Immature natural killer cell (primary cell): ENCODE results near the gene PTHLH. TPM values are rescaled to one million over a fixed set of nuclear protein-coding genes. Genes with fewer than 3 reads are reported as not detected.

ENCODE experiments used
- DNase-seq, 3 donors: peaks; one replicate each; pipeline ENCODE4 v3.0.0; 2022; ENCODE audit warnings: mixed read lengths in 1 of 3
- H3K27ac Mint-ChIP-seq, 6 donors: one replicate each; pipeline ENCODE4 v1.8.0; 2020; ENCODE audit warnings: mixed read lengths in 6 of 6, mild to moderate bottlenecking in 5 of 6, inconsistent platforms in 4 of 6, moderate library complexity in 3 of 6
- H3K27me3 Mint-ChIP-seq, 3 donors: one replicate each; pipeline ENCODE4 v1.8.0; 2020 to 2021; ENCODE audit warnings: low read depth in 3 of 3, mild to moderate bottlenecking in 3 of 3, mixed read lengths in 3 of 3, moderate library complexity in 3 of 3, inconsistent platforms in 1 of 3
- H3K36me3 Mint-ChIP-seq, 3 donors: one replicate each; pipeline ENCODE4 v1.8.0; 2020; ENCODE audit warnings: mixed read lengths in 3 of 3, inconsistent platforms in 2 of 3, mild to moderate bottlenecking in 2 of 3
- H3K4me1 Mint-ChIP-seq, 2 donors: one replicate each; pipeline ENCODE4 v1.8.0; 2020; ENCODE audit warnings: inconsistent platforms in 2 of 2, mild to moderate bottlenecking in 2 of 2, mixed read lengths in 2 of 2, moderate library complexity in 1 of 2
- H3K4me3 Mint-ChIP-seq, 5 donors: one replicate each; pipeline ENCODE4 v1.8.0; 2020; ENCODE audit warnings: mild to moderate bottlenecking in 5 of 5, mixed read lengths in 5 of 5, inconsistent platforms in 3 of 5, moderate library complexity in 3 of 5
- H3K9me3 Mint-ChIP-seq, 6 donors: one replicate each; pipeline ENCODE4 v1.8.0; 2020; ENCODE audit warnings: mild to moderate bottlenecking in 6 of 6, mixed read lengths in 6 of 6, inconsistent platforms in 4 of 6, moderate library complexity in 3 of 6
- polyA plus RNA-seq, 3 donors: library from polyadenylated mRNA; unstranded; fragments of 300-500 nt; fragmentation: Illumina TruSeq; gene quantifications; one replicate each; pipeline ENCODE4 v1.2.3, GENCODE V29; 2021

Gene PTHLH
- polyA plus RNA-seq, 3 donors from 2014 or later = not detected

DNA sequence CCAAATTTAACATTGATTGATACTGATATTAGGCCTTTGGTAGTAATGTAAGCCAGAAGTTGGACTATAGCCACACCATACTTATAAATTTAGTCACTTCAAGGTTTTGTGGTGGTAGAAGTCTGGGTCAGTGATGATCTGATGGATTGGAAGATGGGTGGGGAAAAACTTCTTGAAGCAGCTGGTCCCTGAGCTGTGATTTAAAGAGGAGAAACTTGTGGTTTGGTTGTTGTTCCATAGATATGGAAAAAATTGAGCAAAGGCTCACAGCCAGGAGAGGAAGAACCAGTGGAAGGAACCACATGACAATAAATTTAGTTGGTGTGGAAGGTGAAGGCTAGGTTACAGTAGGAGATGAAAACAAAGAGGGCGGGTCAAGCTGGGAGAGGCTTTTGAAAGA lies 26.1 kb downstream of the PTHLH start:
- H3K27ac Mint-ChIP-seq = no peak overlapping the region
- no peak overlapping the region for H3K4me3 Mint-ChIP-seq
- no peaks in the 10 kb centered on the region for H3K4me1 Mint-ChIP-seq
- H3K9me3 Mint-ChIP-seq = peaks cover 0 to 3% (median 0%) of the 10 kb centered on the region in 6 donors
- DNase-seq = no peak
- no peaks in the 10 kb centered on the region for H3K36me3 Mint-ChIP-seq
- peaks cover 2 to 5% (median 3%) of the 10 kb centered on the region in 3 donors for H3K27me3 Mint-ChIP-seq

DNA sequence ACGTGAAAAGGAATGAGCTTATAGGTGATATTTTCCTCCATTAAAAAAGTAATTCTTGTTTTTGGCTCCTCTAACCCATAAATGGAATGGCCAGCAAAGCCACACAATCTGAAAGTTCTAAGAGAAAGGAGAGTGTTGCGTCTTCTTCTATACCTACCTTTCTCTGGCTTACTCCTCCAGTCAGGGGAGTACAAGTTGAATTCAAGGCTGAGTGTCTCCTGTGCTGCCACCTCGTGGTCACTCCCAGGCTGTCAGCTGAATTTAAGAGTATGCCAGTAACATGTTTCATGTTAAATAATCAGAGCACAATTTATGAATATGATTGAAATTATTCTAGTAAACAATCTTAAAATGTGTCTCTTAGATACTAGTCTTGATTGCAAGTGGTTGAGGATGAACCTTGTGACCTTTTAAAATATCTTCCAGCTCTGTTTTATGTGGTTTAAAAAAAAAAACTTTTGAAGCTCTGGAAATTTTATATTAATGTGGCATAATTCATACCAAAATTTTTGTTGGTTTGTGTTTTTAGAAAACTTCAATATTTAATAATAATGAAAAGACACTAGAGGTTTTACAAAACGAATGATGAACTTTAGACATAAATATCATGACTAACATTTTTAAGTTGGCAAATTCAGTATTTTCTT lies 31.7 kb downstream of the PTHLH start:
- Mint-ChIP-seq H3K4me3 (no peak overlapping the region), H3K9me3 (peaks cover 0 to 2% (median 0%) of the 10 kb centered on the region in 6 donors), H3K27ac (no peak overlapping the region), H3K4me1 (no peaks in the 10 kb centered on the region), H3K36me3 (no peaks in the 10 kb centered on the region), H3K27me3 (peaks cover 2 to 6% (median 3%) of the 10 kb centered on the region in 3 donors)
- DNase-seq = peak in 2 of 3 donors; percentile 2 to 19

DNA sequence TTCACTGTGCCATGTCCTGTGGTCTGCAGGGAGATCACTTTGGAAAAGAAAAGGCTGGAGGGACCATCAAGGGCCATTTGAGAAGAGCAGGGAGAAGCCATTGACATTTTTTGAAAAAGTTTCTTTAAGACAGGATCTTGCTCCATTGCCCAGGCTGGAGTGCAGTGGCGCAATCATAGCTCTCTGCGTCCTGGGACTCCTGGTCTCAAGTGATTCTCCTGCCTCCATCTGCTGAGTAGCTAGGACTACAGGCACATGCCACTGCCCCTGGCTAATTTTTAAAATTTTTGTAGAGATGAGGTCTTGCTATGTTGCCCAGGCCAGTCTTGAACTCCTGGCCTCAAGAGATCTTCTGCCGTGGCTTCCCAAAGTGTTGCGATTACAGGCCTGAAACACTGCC lies 32.3 kb downstream of the PTHLH start:
- no peak overlapping the region for H3K27ac Mint-ChIP-seq

DNA sequence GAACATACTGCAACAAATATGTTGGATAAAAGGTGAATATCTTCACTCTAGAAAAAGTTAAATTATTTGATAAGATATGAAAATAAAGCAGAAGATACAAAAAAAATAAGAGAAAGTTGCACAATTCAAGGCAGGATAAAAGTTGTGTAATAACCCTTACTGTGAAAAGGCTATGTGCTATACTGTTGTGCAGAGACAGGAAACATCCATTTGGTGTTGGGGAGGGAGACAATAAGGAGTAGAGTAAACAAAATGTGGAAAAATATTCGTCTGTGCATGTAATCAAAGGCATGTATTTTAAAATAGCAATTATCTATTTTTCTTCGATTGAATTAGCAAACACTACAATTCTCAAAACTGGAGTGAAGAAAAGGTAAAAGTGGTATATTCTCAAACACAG lies 34.8 kb downstream of the PTHLH start:
- no peaks in the 10 kb centered on the region for H3K4me1 Mint-ChIP-seq

More for the DNA sequence above, 32.3 kb downstream of the PTHLH start:
- Mint-ChIP-seq H3K36me3 (no peaks in the 10 kb centered on the region), H3K4me3 (no peak overlapping the region), H3K9me3 (peaks cover 0 to 2% (median 0%) of the 10 kb centered on the region in 6 donors), H3K27me3 (peaks cover 2 to 6% (median 3%) of the 10 kb centered on the region in 3 donors), H3K4me1 (no peaks in the 10 kb centered on the region)
- DNase-seq = no peak

DNA sequence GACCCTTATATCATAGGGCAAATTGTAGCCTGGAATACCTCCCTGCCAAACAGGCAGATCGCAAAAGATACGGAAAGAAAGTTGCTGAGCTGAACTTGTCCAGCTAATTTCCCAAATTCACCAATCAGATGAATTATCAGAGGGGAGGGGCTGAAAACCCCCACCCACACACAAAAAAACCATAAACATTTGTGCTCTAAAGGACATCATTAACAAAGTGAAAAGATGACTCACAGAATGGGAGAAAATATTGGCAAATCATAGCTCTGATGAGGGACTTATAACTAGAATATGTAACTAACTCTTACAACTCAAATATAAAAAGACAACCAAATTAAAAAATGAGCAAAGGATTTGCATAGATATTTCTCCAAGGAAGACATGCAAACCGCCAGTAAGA lies 36.3 kb downstream of the PTHLH start:
- Mint-ChIP-seq H3K36me3 (no peaks in the 10 kb centered on the region), H3K27me3 (peaks cover 0 to 4% (median 3%) of the 10 kb centered on the region in 3 donors), H3K9me3 (peaks cover 0 to 2% (median 0%) of the 10 kb centered on the region in 6 donors), H3K4me3 (no peak overlapping the region), H3K4me1 (no peaks in the 10 kb centered on the region), H3K27ac (no peak overlapping the region)
- DNase-seq = no peak

More for the DNA sequence above, 34.8 kb downstream of the PTHLH start:
- peaks cover 0 to 6% (median 3%) of the 10 kb centered on the region in 3 donors for H3K27me3 Mint-ChIP-seq
- H3K4me3 Mint-ChIP-seq = no peak overlapping the region
- H3K36me3 Mint-ChIP-seq = no peaks in the 10 kb centered on the region
- DNase-seq = no peak
- peaks cover 0 to 1% (median 0%) of the 10 kb centered on the region in 6 donors for H3K9me3 Mint-ChIP-seq
- no peak overlapping the region for H3K27ac Mint-ChIP-seq

DNA sequence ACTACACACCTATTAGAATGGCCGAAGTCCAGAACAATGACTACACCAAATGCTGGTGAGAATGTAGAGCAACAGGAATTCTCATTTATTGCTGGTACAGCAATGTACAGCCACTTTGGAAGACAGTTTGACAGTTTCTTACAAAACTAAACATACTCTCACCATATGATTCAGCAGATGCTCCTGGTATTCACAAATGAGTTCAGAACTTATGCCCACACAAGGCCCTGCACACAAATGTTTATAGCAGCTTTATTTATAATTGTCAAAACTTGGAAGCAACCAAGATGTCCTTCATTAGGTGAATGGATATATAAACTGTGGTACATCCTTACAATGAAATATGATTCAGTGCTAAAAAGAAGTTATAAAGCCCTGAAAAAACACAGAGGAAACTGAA lies 38.3 kb downstream of the PTHLH start:
- DNase-seq = no peak
- H3K9me3 Mint-ChIP-seq = peaks cover 0 to 2% (median 0%) of the 10 kb centered on the region in 6 donors
- no peak overlapping the region for H3K27ac Mint-ChIP-seq
- H3K4me1 Mint-ChIP-seq = no peaks in the 10 kb centered on the region
- H3K4me3 Mint-ChIP-seq = no peak overlapping the region
- H3K36me3 Mint-ChIP-seq = no peaks in the 10 kb centered on the region
- H3K27me3 Mint-ChIP-seq = peaks cover 0 to 7% (median 1%) of the 10 kb centered on the region in 3 donors

DNA sequence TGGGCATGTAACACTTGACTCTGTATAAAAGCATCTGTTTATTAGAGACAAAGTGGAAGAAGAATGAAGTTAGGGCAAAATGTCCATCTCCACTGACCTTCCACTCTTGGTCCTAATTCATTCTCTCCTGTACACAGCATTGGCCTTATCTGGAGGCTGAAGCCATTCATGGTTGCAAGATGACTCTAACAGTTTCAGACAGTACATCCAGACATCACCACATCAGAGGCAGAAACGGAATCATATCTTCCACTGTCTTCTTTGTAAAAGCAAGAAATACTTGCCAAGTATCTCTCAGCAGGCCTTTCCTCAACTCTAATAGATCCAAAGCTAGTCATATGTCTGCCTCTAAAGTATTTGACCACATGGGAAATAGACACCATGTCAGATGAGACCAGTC lies 41.1 kb downstream of the PTHLH start:
- H3K27ac Mint-ChIP-seq = no peak overlapping the region
- no peaks in the 10 kb centered on the region for H3K36me3 Mint-ChIP-seq
- H3K27me3 Mint-ChIP-seq = peaks cover 0 to 7% (median 0%) of the 10 kb centered on the region in 3 donors
- no peak overlapping the region for H3K4me3 Mint-ChIP-seq
- DNase-seq = no peak
- H3K4me1 Mint-ChIP-seq = no peaks in the 10 kb centered on the region
- peaks cover 0 to 6% (median 1%) of the 10 kb centered on the region in 6 donors for H3K9me3 Mint-ChIP-seq

DNA sequence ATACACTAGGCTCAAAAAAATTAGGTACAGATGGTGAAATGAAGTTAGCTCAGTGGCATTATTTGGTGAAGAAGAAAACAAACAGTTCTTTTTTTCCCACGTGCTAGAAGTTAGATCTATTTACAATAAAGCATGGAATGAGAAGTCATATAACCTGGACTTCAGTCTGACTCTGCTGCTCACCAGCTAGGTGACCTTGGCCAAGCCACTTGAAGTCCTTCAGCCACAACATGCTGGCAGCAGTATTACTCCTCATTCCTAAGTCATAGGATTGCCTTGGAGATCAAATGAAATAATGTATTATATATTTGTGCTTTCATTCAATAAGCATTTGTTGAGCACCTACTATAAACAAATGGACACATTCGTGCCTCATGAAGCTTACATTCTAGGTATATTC lies 45.2 kb downstream of the PTHLH start:
- Mint-ChIP-seq H3K9me3 (peaks cover 0 to 6% (median 0%) of the 10 kb centered on the region in 6 donors), H3K36me3 (no peaks in the 10 kb centered on the region), H3K27me3 (peaks cover 0 to 4% (median 2%) of the 10 kb centered on the region in 3 donors), H3K4me1 (no peaks in the 10 kb centered on the region), H3K27ac (no peak overlapping the region), H3K4me3 (no peak overlapping the region)
- no peak for DNase-seq

DNA sequence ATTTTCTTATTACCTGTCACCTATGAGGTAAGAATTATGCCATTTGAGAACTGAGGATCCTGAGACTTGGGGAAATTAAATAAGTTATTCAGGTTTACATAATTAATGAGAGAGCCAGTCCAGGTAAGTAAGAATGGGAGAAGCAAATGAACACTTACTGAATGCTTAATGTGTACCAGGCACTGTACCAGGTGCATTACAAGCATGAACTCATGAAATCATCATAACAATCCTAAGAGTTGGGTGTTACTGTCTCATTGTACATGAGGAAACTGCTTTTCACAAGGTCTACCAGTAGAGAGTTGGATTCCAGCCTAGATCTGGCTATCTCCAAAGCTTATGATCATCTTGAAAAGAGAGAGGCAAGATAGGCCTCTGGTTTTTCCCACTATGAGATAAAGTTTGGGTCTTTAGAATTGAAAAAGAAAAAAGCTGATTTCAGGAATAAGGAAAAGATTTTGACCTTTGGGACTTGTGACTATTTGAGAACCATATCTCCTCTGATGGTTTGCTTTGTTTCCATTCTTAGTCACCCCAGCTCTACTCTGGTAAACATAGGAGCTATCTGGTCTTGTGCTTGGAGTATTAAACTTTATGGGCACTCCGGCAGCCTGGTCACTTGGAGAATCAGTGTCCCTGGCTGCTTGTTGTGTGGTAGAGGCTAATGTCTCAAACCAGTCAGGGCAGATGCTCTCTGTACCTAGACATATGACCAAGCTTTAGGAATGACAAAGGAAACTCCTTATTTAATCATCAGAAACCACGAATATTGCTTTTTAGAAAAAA lies 48.0 kb downstream of the PTHLH start:
- H3K4me1 Mint-ChIP-seq = no peaks in the 10 kb centered on the region
- no peak for DNase-seq
- H3K9me3 Mint-ChIP-seq = peaks cover 0 to 6% (median 0%) of the 10 kb centered on the region in 6 donors
- no peak overlapping the region for H3K4me3 Mint-ChIP-seq
- H3K36me3 Mint-ChIP-seq = no peaks in the 10 kb centered on the region
- H3K27ac Mint-ChIP-seq = no peak overlapping the region
- peaks cover 0 to 3% (median 0%) of the 10 kb centered on the region in 3 donors for H3K27me3 Mint-ChIP-seq

DNA sequence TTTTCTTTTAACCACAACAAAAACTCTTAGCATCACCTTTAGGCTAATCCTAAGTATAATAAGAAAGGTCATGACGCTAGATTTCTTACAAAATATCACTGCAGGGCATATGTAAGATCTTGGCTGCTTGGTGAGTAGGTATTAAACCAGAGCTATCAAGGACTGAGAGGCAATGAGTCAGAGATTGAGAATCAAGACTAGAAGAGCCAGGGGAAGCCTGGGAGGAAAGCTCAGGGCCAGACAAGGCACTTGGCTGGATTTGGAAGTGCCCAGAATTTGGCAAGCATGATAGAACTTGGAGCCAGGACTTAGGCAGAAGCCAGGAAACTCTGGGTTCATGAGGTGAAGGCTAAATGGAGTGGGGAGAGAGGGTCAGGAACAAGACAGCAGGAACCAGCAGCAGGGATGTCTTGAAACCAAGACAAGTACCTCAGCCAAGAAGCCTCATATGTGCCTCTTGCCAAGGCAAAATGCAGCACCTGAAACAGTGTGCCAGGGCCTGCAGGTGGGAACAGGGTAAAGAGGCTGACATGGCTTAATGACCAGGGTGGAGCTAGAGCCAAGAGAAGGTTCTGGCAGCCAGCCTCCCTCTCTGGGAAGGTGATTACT lies 49.9 kb downstream of the PTHLH start:
- peaks cover 0 to 3% (median 0%) of the 10 kb centered on the region in 3 donors for H3K27me3 Mint-ChIP-seq
- no peak overlapping the region for H3K27ac Mint-ChIP-seq
- H3K4me3 Mint-ChIP-seq = no peak overlapping the region
- no peaks in the 10 kb centered on the region for H3K36me3 Mint-ChIP-seq
- no peak for DNase-seq
- peaks cover 0 to 6% (median 0%) of the 10 kb centered on the region in 6 donors for H3K9me3 Mint-ChIP-seq
- H3K4me1 Mint-ChIP-seq = no peaks in the 10 kb centered on the region

DNA sequence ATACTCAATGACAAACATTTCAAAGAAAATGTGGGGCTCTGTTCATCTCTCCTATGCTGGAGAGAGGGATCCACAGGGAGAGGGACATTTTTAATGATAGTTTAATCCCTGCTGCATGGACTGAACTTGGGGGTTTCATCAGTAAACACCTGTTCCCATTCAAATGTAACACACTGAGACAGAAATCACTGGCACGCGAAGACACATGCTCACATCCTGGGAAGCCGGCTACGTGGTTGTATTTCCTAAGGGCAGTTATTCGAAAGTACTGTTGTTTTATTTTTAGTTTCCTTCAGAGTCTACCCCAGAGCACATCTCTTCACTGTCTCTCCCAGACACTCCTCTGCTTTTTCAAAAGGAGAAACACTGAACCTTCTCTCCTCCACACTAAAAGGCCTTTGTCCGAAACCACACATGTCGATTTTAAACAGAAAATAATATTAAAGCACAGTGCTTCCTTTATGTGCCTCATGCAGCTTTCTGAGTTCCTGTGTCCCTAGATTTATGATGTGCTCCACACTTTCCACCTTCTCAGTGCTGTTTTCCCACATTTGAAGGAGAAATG lies 52.8 kb downstream of the PTHLH start:
- peaks cover 0 to 3% (median 0%) of the 10 kb centered on the region in 3 donors for H3K27me3 Mint-ChIP-seq
- H3K4me3 Mint-ChIP-seq = no peak overlapping the region
- no peaks in the 10 kb centered on the region for H3K36me3 Mint-ChIP-seq
- no peak for DNase-seq
- no peaks in the 10 kb centered on the region for H3K4me1 Mint-ChIP-seq
- H3K27ac Mint-ChIP-seq = no peak overlapping the region
- H3K9me3 Mint-ChIP-seq = peaks cover 0 to 7% (median 0%) of the 10 kb centered on the region in 6 donors

DNA sequence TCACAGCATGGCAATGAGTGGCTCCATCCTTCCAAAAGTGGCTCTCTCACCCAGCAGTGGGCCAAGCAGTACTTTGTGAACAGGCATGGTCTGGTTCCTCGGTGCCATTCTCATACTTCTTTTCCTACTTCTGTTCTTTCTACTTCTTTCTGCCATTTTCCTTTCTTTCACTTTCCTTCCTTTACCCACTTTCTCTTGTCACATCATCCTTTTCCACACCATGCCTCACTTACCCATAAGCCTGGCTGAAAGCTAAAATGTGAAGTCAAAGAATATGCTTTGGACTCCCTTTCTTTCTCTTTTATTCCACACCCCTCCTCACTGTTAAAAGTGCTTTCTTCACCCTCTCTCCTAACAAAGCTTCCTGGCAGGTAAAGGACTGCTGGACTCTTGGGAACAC lies 57.0 kb downstream of the PTHLH start:
- H3K27me3 Mint-ChIP-seq = no peaks in the 10 kb centered on the region
- H3K27ac Mint-ChIP-seq = no peak overlapping the region
- no peak for DNase-seq
- no peaks in the 10 kb centered on the region for H3K4me1 Mint-ChIP-seq
- H3K4me3 Mint-ChIP-seq = no peak overlapping the region
- H3K36me3 Mint-ChIP-seq = no peaks in the 10 kb centered on the region
- peaks cover 0 to 7% (median 2%) of the 10 kb centered on the region in 6 donors for H3K9me3 Mint-ChIP-seq

DNA sequence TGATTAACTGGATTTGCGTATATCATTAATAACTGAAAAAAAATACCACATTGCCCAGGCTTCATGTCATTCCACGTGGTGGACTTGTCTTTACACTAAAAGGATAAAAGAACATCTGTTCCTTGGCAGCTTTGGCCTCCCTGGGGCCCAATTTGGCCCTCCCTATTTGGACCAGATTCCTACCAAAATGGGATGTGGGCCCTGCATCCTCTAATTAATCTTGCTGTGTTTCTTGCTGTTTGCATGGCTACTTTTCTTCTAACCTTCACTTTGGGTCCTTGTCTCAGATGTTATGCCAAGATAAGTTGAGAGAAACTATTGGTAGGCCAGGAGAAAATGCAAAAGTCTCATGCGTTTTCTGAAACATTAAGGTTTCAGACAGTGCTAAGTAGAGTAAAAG lies 57.5 kb downstream of the PTHLH start:
- no peak overlapping the region for H3K27ac Mint-ChIP-seq
- DNase-seq = no peak
- peaks cover 0 to 2% (median 0%) of the 10 kb centered on the region in 3 donors for H3K27me3 Mint-ChIP-seq
- H3K4me3 Mint-ChIP-seq = no peak overlapping the region
- H3K36me3 Mint-ChIP-seq = no peaks in the 10 kb centered on the region
- H3K4me1 Mint-ChIP-seq = no peaks in the 10 kb centered on the region
- peaks cover 0 to 7% (median 2%) of the 10 kb centered on the region in 6 donors for H3K9me3 Mint-ChIP-seq
